ENCODE data around the gene IP6K3. TPM values are rescaled to one million over a fixed set of nuclear protein-coding genes. Genes with fewer than 3 reads are reported as not detected.

Gene IP6K3
- polyA plus RNA-seq, 1 donor (not counting 4 experiments of a cell fraction or from before 2014, with no cell fraction given): not detected

DNA sequence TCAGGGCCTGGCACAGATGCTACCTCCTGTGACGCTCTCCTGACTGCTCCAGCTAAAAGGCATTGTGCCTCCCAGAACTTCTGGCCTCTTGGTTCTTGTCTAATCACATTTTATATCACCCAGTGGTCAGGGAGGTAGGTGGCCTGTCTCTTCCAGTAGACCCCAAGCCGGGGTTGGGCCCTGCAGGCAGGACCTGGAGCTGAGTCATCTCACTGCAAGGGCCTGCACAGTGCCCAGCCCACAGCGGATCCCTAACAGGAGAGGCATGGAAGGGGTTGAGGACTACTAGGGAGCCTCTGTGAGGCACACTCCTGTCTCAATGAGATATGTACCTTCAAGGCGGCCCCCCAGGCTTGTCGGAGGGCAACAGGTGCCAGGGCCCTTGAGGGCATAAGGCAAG, 35.9 kb upstream of the IP6K3 start:
- no peak overlapping the region for H3K9ac ChIP-seq (ENCODE audit: control insufficient read depth, extremely low read depth, insufficient read depth, low read length)
- H3K9me1 ChIP-seq (ENCODE audit: control insufficient read depth, extremely low read depth, insufficient read depth, low read length): no peaks in the 10 kb centered on the region
- no peak overlapping the region for H2AFZ ChIP-seq (ENCODE audit: control insufficient read depth, low read length)
- peaks cover 25% of the 10 kb centered on the region for H3K4me1 ChIP-seq (ENCODE audit: control insufficient read depth, extremely low read depth, insufficient read depth, low read length)
- no peak overlapping the region for H3K27ac ChIP-seq (ENCODE audit: control insufficient read depth, insufficient read depth, low read length)
- no peaks in the 10 kb centered on the region for H3K9me3 ChIP-seq (ENCODE audit: control insufficient read depth, low read depth, low read length)
- peaks cover 36 to 63% of the 10 kb centered on the region in 2 experiments for H3K36me3 ChIP-seq (ENCODE audit: control insufficient read depth in 2 of 2, extremely low read depth in 1 of 2, insufficient read depth in 2 of 2, low read length in 2 of 2)
- no peak overlapping the region for H3K4me2 ChIP-seq (ENCODE audit: control insufficient read depth, extremely low read depth, insufficient read depth, low read depth, low read length)
- peaks cover 33% of the 10 kb centered on the region for H3K79me2 ChIP-seq (ENCODE audit: control insufficient read depth, insufficient read depth, low read length)
- no peak for DNase-seq (ENCODE audit: low read depth, low spot score)
- H3K4me3 ChIP-seq (ENCODE audit: control insufficient read depth in 2 of 3, extremely low read depth in 1 of 3, insufficient read depth in 2 of 3, low read depth in 1 of 3, low read length in 3 of 3): no peak overlapping the region
- no peaks in the 10 kb centered on the region for H3K27me3 ChIP-seq (ENCODE audit: control insufficient read depth, extremely low read depth, insufficient read depth, low read length)
- H4K20me1 ChIP-seq (ENCODE audit: control insufficient read depth, extremely low read depth, insufficient read depth, low read length): peaks cover 7% of the 10 kb centered on the region
- dilution Hi-C loops (cut with MboI; ENCODE audit: extremely low pct_ligation_motif_present, low sequenced_read_pairs): no loop called here
- TF ChIP-seq, protein P1, sequence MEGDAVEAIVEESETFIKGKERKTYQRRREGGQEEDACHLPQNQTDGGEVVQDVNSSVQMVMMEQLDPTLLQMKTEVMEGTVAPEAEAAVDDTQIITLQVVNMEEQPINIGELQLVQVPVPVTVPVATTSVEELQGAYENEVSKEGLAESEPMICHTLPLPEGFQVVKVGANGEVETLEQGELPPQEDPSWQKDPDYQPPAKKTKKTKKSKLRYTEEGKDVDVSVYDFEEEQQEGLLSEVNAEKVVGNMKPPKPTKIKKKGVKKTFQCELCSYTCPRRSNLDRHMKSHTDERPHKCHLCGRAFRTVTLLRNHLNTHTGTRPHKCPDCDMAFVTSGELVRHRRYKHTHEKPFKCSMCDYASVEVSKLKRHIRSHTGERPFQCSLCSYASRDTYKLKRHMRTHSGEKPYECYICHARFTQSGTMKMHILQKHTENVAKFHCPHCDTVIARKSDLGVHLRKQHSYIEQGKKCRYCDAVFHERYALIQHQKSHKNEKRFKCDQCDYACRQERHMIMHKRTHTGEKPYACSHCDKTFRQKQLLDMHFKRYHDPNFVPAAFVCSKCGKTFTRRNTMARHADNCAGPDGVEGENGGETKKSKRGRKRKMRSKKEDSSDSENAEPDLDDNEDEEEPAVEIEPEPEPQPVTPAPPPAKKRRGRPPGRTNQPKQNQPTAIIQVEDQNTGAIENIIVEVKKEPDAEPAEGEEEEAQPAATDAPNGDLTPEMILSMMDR (optimal IDR thresholded peaks at IDR 0.05 in 1 of 3, IDR thresholded peaks at IDR 0.05 in 1 of 3, conservative IDR thresholded peaks at IDR 0.05 in 1 of 3; ENCODE audit: extremely low read depth in 1 of 3, insufficient read depth in 2 of 3, low read length in 3 of 3): no peak
- no peak for TF ChIP-seq EZH2 (IDR thresholded peaks at IDR 0.05; ENCODE audit: low read length)
- FAIRE-seq: no peak

DNA sequence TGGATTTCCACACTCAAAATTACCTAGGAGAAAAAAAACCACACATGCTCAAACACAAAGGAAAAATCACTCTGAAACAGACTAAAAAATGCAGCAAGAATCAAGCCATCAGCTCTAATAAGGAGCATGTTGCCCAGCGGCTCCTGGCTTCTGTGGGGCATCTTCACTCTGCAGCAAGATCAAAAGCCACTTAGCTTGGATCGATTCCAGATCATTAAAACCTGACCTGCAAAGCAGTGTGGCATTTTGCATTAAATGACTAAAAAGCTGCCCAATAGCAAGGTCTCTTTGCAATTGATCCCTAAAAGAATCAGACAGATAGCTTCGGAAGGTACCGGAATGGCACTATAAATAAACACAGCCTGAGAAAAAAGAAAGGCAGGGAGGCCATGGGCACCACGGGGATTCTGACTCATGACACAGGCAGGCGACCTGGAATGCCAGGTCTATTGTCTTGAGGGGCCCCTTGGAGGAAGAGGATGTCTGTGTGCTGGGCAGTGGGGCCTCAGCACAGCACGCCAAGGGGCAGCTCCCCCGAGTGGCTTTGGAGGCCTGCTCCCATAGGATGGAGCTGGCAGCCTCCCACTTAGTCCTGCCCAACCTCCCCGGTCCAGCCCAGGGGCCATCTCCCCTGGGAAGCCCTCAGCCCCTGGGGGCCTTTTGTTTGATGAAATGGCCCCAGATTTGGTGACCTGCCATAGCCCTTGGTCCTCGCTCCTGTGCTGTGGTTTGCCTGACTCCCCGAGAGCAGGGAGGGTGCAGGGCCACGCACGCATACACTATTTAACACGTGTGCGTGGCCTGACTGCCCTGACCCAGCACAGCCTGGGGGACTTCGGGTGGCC, 34.6 kb upstream of the IP6K3 start:
- Histone ChIP-seq H3K36me3 (ENCODE audit: control insufficient read depth in 2 of 2, extremely low read depth in 1 of 2, insufficient read depth in 2 of 2, low read length in 2 of 2) (peaks cover 48 to 66% of the 10 kb centered on the region in 2 experiments), H3K27ac (ENCODE audit: control insufficient read depth, insufficient read depth, low read length) (no peak overlapping the region), H4K20me1 (ENCODE audit: control insufficient read depth, extremely low read depth, insufficient read depth, low read length) (no peaks in the 10 kb centered on the region), H3K9ac (ENCODE audit: control insufficient read depth, extremely low read depth, insufficient read depth, low read length) (no peak overlapping the region), H3K4me3 (ENCODE audit: control insufficient read depth in 2 of 3, extremely low read depth in 1 of 3, insufficient read depth in 2 of 3, low read depth in 1 of 3, low read length in 3 of 3) (no peak overlapping the region), H3K27me3 (ENCODE audit: control insufficient read depth, extremely low read depth, insufficient read depth, low read length) (no peaks in the 10 kb centered on the region), H3K9me3 (ENCODE audit: control insufficient read depth, low read depth, low read length) (no peaks in the 10 kb centered on the region), H3K4me2 (ENCODE audit: control insufficient read depth, extremely low read depth, insufficient read depth, low read depth, low read length) (no peak overlapping the region), H2AFZ (ENCODE audit: control insufficient read depth, low read length) (no peak overlapping the region), H3K79me2 (ENCODE audit: control insufficient read depth, insufficient read depth, low read length) (peaks cover 22% of the 10 kb centered on the region), H3K4me1 (ENCODE audit: control insufficient read depth, extremely low read depth, insufficient read depth, low read length) (peaks cover 13% of the 10 kb centered on the region), H3K9me1 (ENCODE audit: control insufficient read depth, extremely low read depth, insufficient read depth, low read length) (no peaks in the 10 kb centered on the region)
- dilution Hi-C loops (cut with MboI; ENCODE audit: extremely low pct_ligation_motif_present, low sequenced_read_pairs): no loop called here
- DNase-seq (ENCODE audit: low read depth, low spot score) (no peak), FAIRE-seq (no peak)
- no peak for TF ChIP-seq EZH2 (IDR thresholded peaks at IDR 0.05; ENCODE audit: low read length)
- TF ChIP-seq, protein P1 (optimal IDR thresholded peaks at IDR 0.05 in 1 of 3, IDR thresholded peaks at IDR 0.05 in 1 of 3, conservative IDR thresholded peaks at IDR 0.05 in 1 of 3; ENCODE audit: extremely low read depth in 1 of 3, insufficient read depth in 2 of 3, low read length in 3 of 3): no peak

Measured in keratinocyte (primary cell).